Esophagus squamous epithelium (tissue), 4 donors: ENCODE measurements around the gene CNR2.

Source experiments
- CTCF ChIP-seq, 6 experiments: fragments of 450-650 bp in 4 of 6; fragments of 200-600 bp in 2 of 6; sonication (generic) in 2 of 6; IDR thresholded peaks; one replicate each; pipeline ENCODE4 v1.5.1; 2016 to 2019; ENCODE audit warnings: antibody characterized with exemption in 6 of 6, mild to moderate bottlenecking in 4 of 6, moderate library complexity in 4 of 6
- POLR2A ChIP-seq, 4 donors: fragments of 450-650 bp; IDR thresholded peaks; one replicate each; pipeline ENCODE4 v1.6.1; 2017; ENCODE audit warnings: antibody characterized with exemption in 4 of 4, mild to moderate bottlenecking in 4 of 4, moderate library complexity in 3 of 4

- no peak for TF ChIP-seq CTCF (IDR thresholded peaks at IDR 0.05)
- TF ChIP-seq POLR2A (IDR thresholded peaks at IDR 0.05) = no peak
These were observed 24.1 kb downstream of the CNR2 start for GRCh38 chr1:23889074-23889473.
